ENCODE data around the gene ZNF428. TPM values are rescaled to one million over a fixed set of nuclear protein-coding genes. Genes with fewer than 3 reads are reported as not detected.

Gene ZNF428, protein sequence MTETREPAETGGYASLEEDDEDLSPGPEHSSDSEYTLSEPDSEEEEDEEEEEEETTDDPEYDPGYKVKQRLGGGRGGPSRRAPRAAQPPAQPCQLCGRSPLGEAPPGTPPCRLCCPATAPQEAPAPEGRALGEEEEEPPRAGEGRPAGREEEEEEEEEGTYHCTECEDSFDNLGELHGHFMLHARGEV
- 107 TPM for total RNA-seq

GRCh38 chr19:43619262-43620060, at the start of gene ZNF428:
ZNF428 (minus strand) TSS chr19:43619629; CDS start chr19:43614304, 5,325 bp downstream.

GRCh38 chr19:43639519-43640423, 20.3 kb upstream of the ZNF428 start, which contains the start of gene CADM4:
CADM4 (minus strand) TSS chr19:43639850; CDS start chr19:43639790, 60 bp downstream.

DNA sequence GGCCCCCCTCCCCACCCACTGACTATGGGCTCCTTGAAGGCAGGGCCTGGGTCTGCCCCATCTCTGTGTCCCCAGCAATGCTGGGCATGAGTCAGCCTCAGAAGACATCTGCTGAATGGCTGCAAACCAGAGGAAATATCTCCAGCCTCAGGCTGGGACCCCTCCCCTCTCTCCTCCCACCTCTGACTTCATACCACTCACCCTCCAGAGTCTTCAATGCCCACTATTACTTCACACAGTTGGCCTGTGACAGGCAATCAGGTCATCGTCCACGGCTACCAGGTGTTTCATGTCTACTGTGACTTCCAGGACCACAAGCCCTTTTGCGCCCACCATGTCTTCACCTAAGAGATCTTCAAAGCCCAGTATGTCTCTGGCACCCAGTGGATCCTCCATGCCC, 7.6 kb downstream of the ZNF428 start, which contains the start of gene SRRM5:
SRRM5 (plus strand) TSS at position 301 of the 400 bp plus-strand sequence; CDS start at position 335, 34 bp downstream.

GRCh38 chr19:43595999-43596841, 23.2 kb downstream of the ZNF428 start, which contains the start of the genes IRGQ and ZNF576:
IRGQ (minus strand) TSS chr19:43596134; CDS start chr19:43595338, 796 bp downstream.
ZNF576 (plus strand) TSS chr19:43596595; CDS start chr19:43597109, 514 bp downstream.

GRCh38 chr19:43575156-43575950, 44.1 kb downstream of the ZNF428 start, which contains the start of the genes PINLYP and XRCC1:
PINLYP (plus strand) TSS chr19:43575801; CDS start chr19:43577192, 1,391 bp downstream.
XRCC1 (minus strand) TSS chr19:43575527; CDS start chr19:43575458, 69 bp downstream.

Small RNA genes lying within 50 kb of the gene (small RNA-seq; reads per million reads assigned to genes)
- not detected for gene RN7SL368P

Other genes starting within 250 kb of the ZNF428 start
- gene TEX101, start 204.7 kb downstream of the ZNF428 start, total RNA-seq: not detected
- gene LYPD3, start 154.0 kb downstream of the ZNF428 start, total RNA-seq: 0.46 TPM
- gene PHLDB3, start 114.9 kb downstream of the ZNF428 start, total RNA-seq: 3.7 TPM
- gene ETHE1, start 92.4 kb downstream of the ZNF428 start, total RNA-seq: 18.2 TPM
- gene ZNF575, start 86.4 kb downstream of the ZNF428 start, total RNA-seq: 1.8 TPM
- 16.4 TPM for gene XRCC1, start 44.1 kb downstream of the ZNF428 start, total RNA-seq
- gene PINLYP, start 43.8 kb downstream of the ZNF428 start, total RNA-seq: 8.1 TPM
- gene IRGQ, start 23.5 kb downstream of the ZNF428 start, total RNA-seq: 134 TPM
- gene ZNF576, start 23.0 kb downstream of the ZNF428 start, total RNA-seq: 11.1 TPM
- not detected for gene SRRM5, start 7.5 kb downstream of the ZNF428 start, total RNA-seq
- gene CADM4, start 20.2 kb upstream of the ZNF428 start, total RNA-seq: 93.2 TPM
- 3.7 TPM for gene PLAUR, start 50.5 kb upstream of the ZNF428 start, total RNA-seq
- gene IRGC, start 96.4 kb upstream of the ZNF428 start, total RNA-seq: not detected
- gene SMG9, start 135.3 kb upstream of the ZNF428 start, total RNA-seq: 13.4 TPM
- gene KCNN4, start 161.3 kb upstream of the ZNF428 start, total RNA-seq: not detected
- gene LYPD5, start 182.8 kb upstream of the ZNF428 start, total RNA-seq: 6.7 TPM
- gene ZNF283, start 207.7 kb upstream of the ZNF428 start, total RNA-seq: 36.2 TPM

All from diencephalon (tissue), 1 donor.